ENCODE results near the gene WDR26. TPM values are rescaled to one million over a fixed set of nuclear protein-coding genes. Genes with fewer than 3 reads are reported as not detected.

The WDR26 gene
- total RNA-seq, 1 experiment from 2014 or later = 84.9 TPM

DNA sequence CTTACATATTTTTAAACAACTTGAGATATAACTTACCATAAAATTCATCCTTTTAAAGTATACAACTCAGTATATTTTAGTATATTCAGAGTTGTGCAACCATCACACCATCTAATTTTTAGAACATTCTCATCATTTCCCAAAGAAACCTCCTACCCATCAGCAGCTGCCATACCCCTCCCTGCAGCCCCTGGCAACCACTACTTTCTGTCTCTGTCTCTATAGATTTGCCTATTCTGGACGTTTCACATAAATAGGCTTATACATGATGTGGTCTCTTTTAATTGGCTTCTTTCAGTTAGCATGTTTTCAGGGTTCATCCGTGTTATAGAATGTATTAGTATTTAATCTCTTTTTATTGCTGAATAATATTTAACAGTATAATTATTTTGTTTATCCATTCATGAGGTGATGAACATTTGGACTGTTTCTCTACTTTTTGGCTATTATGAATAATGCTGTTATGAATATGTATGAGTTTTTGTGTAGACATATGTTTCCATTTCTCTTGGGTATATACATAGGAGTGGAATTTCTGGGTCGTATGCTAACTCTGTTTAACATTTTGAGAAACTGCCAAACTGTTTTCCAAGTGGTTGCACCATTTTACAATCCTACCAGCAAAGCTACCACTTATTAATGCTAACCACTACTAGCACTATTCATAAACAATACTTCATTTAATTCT, 29.5 kb downstream of the WDR26 start:
- Mint-ChIP-seq H3K4me3 (ENCODE audit: low read depth, unreplicated experiment) (no peak overlapping the region), H3K4me1 (ENCODE audit: low read depth, unreplicated experiment) (peaks cover 35% of the 10 kb centered on the region), H3K36me3 (ENCODE audit: insufficient read depth, unreplicated experiment) (peaks cover 40% of the 10 kb centered on the region), H3K27me3 (ENCODE audit: unreplicated experiment) (no peaks in the 10 kb centered on the region), H3K9me3 (ENCODE audit: low read depth, unreplicated experiment) (no peaks in the 10 kb centered on the region), H3K27ac (ENCODE audit: unreplicated experiment) (no peak overlapping the region)
- CTCF ChIA-PET = no interaction called here
- BruUV-seq (replicated peaks) = no TSS peak
- DNase-seq = no peak
- TF ChIP-seq, protein P1, sequence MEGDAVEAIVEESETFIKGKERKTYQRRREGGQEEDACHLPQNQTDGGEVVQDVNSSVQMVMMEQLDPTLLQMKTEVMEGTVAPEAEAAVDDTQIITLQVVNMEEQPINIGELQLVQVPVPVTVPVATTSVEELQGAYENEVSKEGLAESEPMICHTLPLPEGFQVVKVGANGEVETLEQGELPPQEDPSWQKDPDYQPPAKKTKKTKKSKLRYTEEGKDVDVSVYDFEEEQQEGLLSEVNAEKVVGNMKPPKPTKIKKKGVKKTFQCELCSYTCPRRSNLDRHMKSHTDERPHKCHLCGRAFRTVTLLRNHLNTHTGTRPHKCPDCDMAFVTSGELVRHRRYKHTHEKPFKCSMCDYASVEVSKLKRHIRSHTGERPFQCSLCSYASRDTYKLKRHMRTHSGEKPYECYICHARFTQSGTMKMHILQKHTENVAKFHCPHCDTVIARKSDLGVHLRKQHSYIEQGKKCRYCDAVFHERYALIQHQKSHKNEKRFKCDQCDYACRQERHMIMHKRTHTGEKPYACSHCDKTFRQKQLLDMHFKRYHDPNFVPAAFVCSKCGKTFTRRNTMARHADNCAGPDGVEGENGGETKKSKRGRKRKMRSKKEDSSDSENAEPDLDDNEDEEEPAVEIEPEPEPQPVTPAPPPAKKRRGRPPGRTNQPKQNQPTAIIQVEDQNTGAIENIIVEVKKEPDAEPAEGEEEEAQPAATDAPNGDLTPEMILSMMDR (IDR thresholded peaks at IDR 0.05; ENCODE audit: unreplicated experiment) = no peak
- intact Hi-C loops (cut with micrococcal nuclease; ENCODE audit: unreplicated experiment) = no loop called here

DNA sequence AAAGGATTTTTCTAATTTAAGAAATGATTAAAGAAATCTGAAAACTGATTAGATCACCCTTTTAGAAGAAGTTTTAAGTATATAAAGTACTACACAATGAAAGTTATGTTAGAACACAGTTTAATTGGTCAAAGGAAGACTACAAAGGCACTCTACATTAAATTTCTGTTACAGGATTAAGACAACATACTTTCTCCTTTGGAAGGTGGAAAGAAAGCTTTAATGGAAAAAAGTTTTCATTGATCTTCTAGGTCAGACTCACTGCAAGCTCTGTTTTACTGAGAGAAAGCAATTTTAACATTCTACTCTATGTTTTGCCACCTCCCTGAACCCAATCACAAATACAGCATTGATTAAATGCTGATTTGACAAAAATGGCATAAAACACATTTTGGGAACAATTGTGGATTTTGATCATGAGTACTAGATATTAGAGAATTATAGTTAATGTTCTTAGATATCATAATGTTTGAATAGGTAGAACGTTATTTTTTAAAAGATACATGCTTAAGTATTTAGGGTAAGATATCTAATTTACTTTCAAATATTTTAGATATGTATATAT, 32.0 kb downstream of the WDR26 start:
- TF ChIP-seq, protein P1 (IDR thresholded peaks at IDR 0.05; ENCODE audit: unreplicated experiment) = no peak
- Mint-ChIP-seq H3K36me3 (ENCODE audit: insufficient read depth, unreplicated experiment) (peaks cover 46% of the 10 kb centered on the region), H3K9me3 (ENCODE audit: low read depth, unreplicated experiment) (no peaks in the 10 kb centered on the region), H3K4me1 (ENCODE audit: low read depth, unreplicated experiment) (peaks cover 21% of the 10 kb centered on the region), H3K4me3 (ENCODE audit: low read depth, unreplicated experiment) (no peak overlapping the region), H3K27me3 (ENCODE audit: unreplicated experiment) (no peaks in the 10 kb centered on the region), H3K27ac (ENCODE audit: unreplicated experiment) (no peak overlapping the region)
- no peak for DNase-seq
- CTCF ChIA-PET = no interaction called here
- intact Hi-C loops (cut with micrococcal nuclease; ENCODE audit: unreplicated experiment) = no loop called here
- no TSS peak for BruUV-seq (replicated peaks)

DNA sequence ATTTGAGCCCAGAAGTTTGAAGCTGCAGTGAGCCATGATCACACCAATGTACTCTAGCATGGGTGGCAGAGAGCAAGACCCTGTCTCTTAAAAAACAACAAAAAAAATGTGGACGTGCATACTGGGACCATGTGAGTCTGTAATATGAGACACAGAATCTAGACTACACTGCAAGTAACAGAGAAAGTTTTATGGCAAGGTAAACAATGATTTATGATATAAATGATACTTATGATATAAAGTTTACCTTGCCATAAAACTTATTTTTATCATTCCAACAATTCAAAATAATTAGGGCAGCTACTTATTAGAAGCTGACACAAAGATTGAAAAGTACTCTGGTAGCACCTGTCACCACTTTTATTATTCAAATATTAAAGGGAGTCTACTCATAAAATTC, 34.7 kb downstream of the WDR26 start:
- Mint-ChIP-seq H3K4me3 (ENCODE audit: low read depth, unreplicated experiment) (no peak overlapping the region), H3K27me3 (ENCODE audit: unreplicated experiment) (no peaks in the 10 kb centered on the region), H3K36me3 (ENCODE audit: insufficient read depth, unreplicated experiment) (peaks cover 54% of the 10 kb centered on the region), H3K4me1 (ENCODE audit: low read depth, unreplicated experiment) (no peaks in the 10 kb centered on the region), H3K9me3 (ENCODE audit: low read depth, unreplicated experiment) (no peaks in the 10 kb centered on the region), H3K27ac (ENCODE audit: unreplicated experiment) (no peak overlapping the region)
- TF ChIP-seq, protein P1 (IDR thresholded peaks at IDR 0.05; ENCODE audit: unreplicated experiment) = no peak
- no peak for DNase-seq
- no TSS peak for BruUV-seq (replicated peaks)
- intact Hi-C loops (cut with micrococcal nuclease; ENCODE audit: unreplicated experiment) = no loop called here
- CTCF ChIA-PET = no interaction called here

DNA sequence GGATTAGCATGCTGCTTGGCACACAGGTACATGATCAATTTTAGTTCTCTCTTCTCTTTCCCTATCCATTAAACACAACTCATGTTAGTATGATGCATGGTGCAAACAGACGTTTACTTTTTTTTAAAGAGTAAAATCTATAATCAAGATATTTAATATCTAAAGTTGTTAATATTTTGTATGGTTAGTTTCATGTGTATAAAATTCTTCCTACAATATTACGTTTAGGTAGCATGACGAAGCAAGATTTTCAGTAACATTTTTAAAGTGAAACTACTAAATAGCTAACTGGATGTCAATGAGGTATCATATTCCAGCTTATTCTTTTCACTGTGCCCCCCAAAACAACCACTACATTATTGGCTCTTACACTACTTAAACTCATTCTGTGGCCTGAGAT, 41.3 kb downstream of the WDR26 start:
- Mint-ChIP-seq H3K9me3 (ENCODE audit: low read depth, unreplicated experiment) (no peaks in the 10 kb centered on the region), H3K27ac (ENCODE audit: unreplicated experiment) (no peak overlapping the region), H3K27me3 (ENCODE audit: unreplicated experiment) (no peaks in the 10 kb centered on the region), H3K36me3 (ENCODE audit: insufficient read depth, unreplicated experiment) (peaks cover 82% of the 10 kb centered on the region), H3K4me3 (ENCODE audit: low read depth, unreplicated experiment) (no peak overlapping the region), H3K4me1 (ENCODE audit: low read depth, unreplicated experiment) (no peaks in the 10 kb centered on the region)
- no TSS peak for BruUV-seq (replicated peaks)
- intact Hi-C loops (cut with micrococcal nuclease; ENCODE audit: unreplicated experiment) = no loop called here
- DNase-seq = no peak
- TF ChIP-seq, protein P1 (IDR thresholded peaks at IDR 0.05; ENCODE audit: unreplicated experiment) = no peak
- CTCF ChIA-PET = no interaction called here
